Vagina (tissue), 2 donors: ENCODE results near the gene ELOVL6. TPM values are rescaled to one million over a fixed set of nuclear protein-coding genes. Genes with fewer than 3 reads are reported as not detected.

Experiments used
- DNase-seq, 2 donors: peaks; one replicate each; pipeline ENCODE4 v3.0.0-alpha.2; 2017; ENCODE audit errors: extremely low spot score in 2 of 2
- H3K27ac ChIP-seq: fragments of 200-600 bp; sonication (generic); one replicate; pipeline ENCODE4 v1.5.1; 2019
- H3K27me3 ChIP-seq: fragments of 200-600 bp; sonication (generic); one replicate; pipeline ENCODE4 v1.5.1; 2019
- H3K36me3 ChIP-seq, 2 donors: fragments of 200-600 bp; sonication (generic); one replicate each; pipeline ENCODE4 v1.5.1; 2017 to 2019
- H3K4me1 ChIP-seq: fragments of 200-600 bp; sonication (generic); one replicate; pipeline ENCODE4 v1.5.1; 2019
- H3K4me3 ChIP-seq, 2 donors: fragments of 200-600 bp; sonication (generic); 1 replicate in 1 of 2; 2 replicates in 1 of 2; pipeline ENCODE4 v1.5.1; 2016 to 2019
- H3K9me3 ChIP-seq: fragments of 200-600 bp; sonication (generic); one replicate; pipeline ENCODE4 v1.5.1; 2019
- POLR2A ChIP-seq, 2 donors: fragments of 450-650 bp; IDR thresholded peaks; one replicate each; pipeline ENCODE4 v1.6.1; 2017; ENCODE audit warnings: antibody characterized with exemption in 2 of 2, mild to moderate bottlenecking in 2 of 2, moderate library complexity in 2 of 2
- POLR2AphosphoS5 ChIP-seq, 2 donors: sonication (generic); formaldehyde crosslinking; IDR thresholded peaks; one replicate each; pipeline ENCODE4 v1.9.0; 2017; ENCODE audit warnings: antibody characterized with exemption in 2 of 2, mild to moderate bottlenecking in 2 of 2, low read depth in 1 of 2; ENCODE audit not compliant: insufficient read depth in 1 of 2
- intact Hi-C: fragments of 100-400 bp; cut with DNase I; formaldehyde crosslinking; loops from one replicate; pipeline ENCODE4 v1.15.1; 2023
- total RNA-seq: library from RNA; depleted of rRNA; stranded (reverse); fragments of >200 nt; gene quantifications from one replicate; pipeline ENCODE4 v1.2.3, GENCODE V29; 2016
- TF ChIP-seq, protein P1 (sequence below), 3 experiments: fragments of 450-650 bp in 2 of 3; fragments of 200-600 bp in 1 of 3; sonication (generic) in 1 of 3; IDR thresholded peaks; one replicate each; pipeline ENCODE4 v1.5.1; 2017 to 2019; ENCODE audit warnings: antibody characterized with exemption in 3 of 3, mild to moderate bottlenecking in 2 of 3, moderate library complexity in 2 of 3

Gene ELOVL6
- total RNA-seq, 1 donor from 2014 or later: 9.1 TPM

DNA sequence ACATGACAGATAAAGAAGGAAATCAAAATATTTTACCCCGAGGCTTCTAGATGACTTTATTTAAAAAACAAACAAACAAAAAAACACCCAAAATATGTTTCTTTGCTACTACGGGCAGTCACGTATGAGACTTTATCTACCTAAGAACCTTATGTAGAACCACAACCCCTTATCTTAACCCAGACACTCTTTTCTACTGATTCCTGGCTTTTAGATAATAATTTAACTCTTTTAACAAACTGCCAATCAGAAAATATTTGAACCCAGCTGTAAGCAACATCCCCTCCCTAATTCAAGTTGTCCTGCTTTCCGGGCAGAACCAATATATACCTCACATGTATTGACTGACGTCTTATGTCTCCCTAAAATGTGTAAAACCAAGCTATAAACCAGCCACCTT lies 15.4 kb downstream of the ELOVL6 start:
- intact Hi-C loops: no loop called here
- no peak for DNase-seq
- TF ChIP-seq POLR2A (IDR thresholded peaks at IDR 0.05): no peak
- TF ChIP-seq, protein P1, sequence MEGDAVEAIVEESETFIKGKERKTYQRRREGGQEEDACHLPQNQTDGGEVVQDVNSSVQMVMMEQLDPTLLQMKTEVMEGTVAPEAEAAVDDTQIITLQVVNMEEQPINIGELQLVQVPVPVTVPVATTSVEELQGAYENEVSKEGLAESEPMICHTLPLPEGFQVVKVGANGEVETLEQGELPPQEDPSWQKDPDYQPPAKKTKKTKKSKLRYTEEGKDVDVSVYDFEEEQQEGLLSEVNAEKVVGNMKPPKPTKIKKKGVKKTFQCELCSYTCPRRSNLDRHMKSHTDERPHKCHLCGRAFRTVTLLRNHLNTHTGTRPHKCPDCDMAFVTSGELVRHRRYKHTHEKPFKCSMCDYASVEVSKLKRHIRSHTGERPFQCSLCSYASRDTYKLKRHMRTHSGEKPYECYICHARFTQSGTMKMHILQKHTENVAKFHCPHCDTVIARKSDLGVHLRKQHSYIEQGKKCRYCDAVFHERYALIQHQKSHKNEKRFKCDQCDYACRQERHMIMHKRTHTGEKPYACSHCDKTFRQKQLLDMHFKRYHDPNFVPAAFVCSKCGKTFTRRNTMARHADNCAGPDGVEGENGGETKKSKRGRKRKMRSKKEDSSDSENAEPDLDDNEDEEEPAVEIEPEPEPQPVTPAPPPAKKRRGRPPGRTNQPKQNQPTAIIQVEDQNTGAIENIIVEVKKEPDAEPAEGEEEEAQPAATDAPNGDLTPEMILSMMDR (IDR thresholded peaks at IDR 0.05): no peak
- TF ChIP-seq POLR2AphosphoS5 (IDR thresholded peaks at IDR 0.05; ENCODE audit: insufficient read depth in 1 of 2, low read depth in 1 of 2): no peak
- Histone ChIP-seq H3K4me3 (no peak overlapping the region), H3K36me3 (no peaks in the 10 kb centered on the region), H3K27me3 (no peaks in the 10 kb centered on the region), H3K27ac (no peak overlapping the region), H3K9me3 (no peaks in the 10 kb centered on the region), H3K4me1 (no peaks in the 10 kb centered on the region)

DNA sequence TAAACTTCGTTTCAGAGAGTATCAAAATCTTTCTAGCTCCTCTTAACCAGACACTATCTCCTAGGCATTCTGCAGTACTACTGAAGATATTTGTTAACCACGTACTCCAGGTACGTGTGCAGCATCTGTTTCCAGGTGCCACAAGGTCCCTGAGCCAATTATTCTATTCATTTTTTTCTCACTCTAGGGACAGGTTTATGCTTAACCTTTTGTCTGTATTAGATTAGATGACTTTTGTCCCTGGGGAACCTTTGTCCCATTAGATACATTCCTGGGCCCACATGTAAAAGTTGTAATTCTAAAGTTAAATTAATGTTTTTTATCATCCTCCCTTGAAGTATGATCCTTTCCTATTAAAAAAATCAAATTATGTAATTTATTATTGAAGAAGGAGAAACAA lies 16.5 kb downstream of the ELOVL6 start:
- no peaks in the 10 kb centered on the region for H3K36me3 ChIP-seq
- H3K4me3 ChIP-seq: no peak overlapping the region
- intact Hi-C loops: no loop called here
- H3K4me1 ChIP-seq: no peaks in the 10 kb centered on the region
- no peaks in the 10 kb centered on the region for H3K9me3 ChIP-seq
- DNase-seq: no peak
- TF ChIP-seq POLR2A (IDR thresholded peaks at IDR 0.05): no peak
- TF ChIP-seq, protein P1 (IDR thresholded peaks at IDR 0.05): no peak
- no peak overlapping the region for H3K27ac ChIP-seq
- H3K27me3 ChIP-seq: no peaks in the 10 kb centered on the region

DNA sequence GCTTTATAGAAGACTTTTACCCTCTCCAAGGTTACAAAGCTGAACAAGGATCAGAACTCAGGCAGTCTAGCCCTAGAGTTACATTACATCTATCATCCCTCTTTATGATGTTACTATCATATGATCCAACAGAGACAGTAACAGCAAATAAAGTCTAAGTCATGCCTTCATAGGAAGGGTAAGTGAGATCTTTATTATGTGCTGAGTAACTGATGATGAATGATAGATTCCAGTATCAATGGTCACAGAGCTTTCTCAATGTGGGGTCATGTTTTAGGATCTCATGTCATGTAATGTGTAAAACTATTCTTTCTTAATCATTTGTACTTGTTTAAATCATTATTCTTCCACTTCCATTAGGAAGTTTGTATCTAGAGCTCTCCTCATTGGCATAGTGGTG lies 22.8 kb downstream of the ELOVL6 start:
- Histone ChIP-seq H3K9me3 (no peaks in the 10 kb centered on the region), H3K4me3 (no peak overlapping the region), H3K27ac (no peak overlapping the region), H3K36me3 (no peaks in the 10 kb centered on the region), H3K4me1 (no peaks in the 10 kb centered on the region), H3K27me3 (no peaks in the 10 kb centered on the region)
- DNase-seq: no peak
- TF ChIP-seq, protein P1 (IDR thresholded peaks at IDR 0.05): no peak
- TF ChIP-seq POLR2AphosphoS5 (IDR thresholded peaks at IDR 0.05; ENCODE audit: insufficient read depth in 1 of 2, low read depth in 1 of 2): no peak
- no peak for TF ChIP-seq POLR2A (IDR thresholded peaks at IDR 0.05)
- intact Hi-C loops: no loop called here

DNA sequence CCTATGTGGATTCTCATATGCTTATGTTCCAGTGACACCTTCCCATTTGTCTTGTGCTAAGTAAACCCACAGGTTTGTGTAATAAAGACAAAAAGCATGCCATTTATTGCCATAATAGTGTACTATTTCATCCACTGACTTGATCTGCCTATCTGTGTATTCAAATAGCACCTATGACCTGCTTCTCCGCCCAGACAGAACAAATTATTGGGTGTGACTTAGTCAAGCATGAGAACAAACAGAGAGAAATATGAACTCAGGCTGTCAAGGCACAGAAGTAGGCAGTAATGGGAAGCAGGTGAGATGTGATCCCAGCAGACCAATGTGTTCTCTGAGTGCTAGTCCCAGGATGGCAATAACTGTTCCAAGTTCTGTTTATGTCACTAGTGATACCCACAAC lies 25.4 kb downstream of the ELOVL6 start:
- TF ChIP-seq POLR2A (IDR thresholded peaks at IDR 0.05): no peak
- TF ChIP-seq POLR2AphosphoS5 (IDR thresholded peaks at IDR 0.05; ENCODE audit: insufficient read depth in 1 of 2, low read depth in 1 of 2): no peak
- TF ChIP-seq, protein P1 (IDR thresholded peaks at IDR 0.05): no peak

DNA sequence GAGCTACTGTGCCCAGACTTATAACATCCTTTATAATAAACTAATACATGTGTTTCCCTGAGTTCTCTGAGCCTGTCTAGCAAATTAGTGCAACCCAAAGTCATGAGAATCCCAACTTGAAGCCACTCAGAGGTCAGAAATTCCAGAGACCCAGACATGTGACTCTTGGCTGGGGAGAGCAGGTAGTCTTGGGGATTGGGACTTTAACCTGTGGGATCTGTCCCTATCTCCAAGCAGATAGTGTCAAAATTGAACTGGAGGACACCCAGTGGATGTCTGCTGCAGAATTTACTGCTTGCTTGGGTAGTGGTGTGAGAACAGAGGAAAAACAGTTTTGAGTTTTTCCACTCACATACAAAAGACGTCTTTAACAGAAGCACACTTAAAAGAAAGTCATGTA lies 26.4 kb downstream of the ELOVL6 start:
- TF ChIP-seq POLR2A (IDR thresholded peaks at IDR 0.05): no peak
- TF ChIP-seq, protein P1 (IDR thresholded peaks at IDR 0.05): no peak
- TF ChIP-seq POLR2AphosphoS5 (IDR thresholded peaks at IDR 0.05; ENCODE audit: insufficient read depth in 1 of 2, low read depth in 1 of 2): no peak
- Histone ChIP-seq H3K9me3 (no peaks in the 10 kb centered on the region), H3K4me3 (no peak overlapping the region), H3K4me1 (no peaks in the 10 kb centered on the region), H3K36me3 (no peaks in the 10 kb centered on the region), H3K27me3 (no peaks in the 10 kb centered on the region), H3K27ac (no peak overlapping the region)
- intact Hi-C loops: no loop called here
- DNase-seq: no peak

More for the DNA sequence above, 25.4 kb downstream of the ELOVL6 start:
- intact Hi-C loops: no loop called here
- Histone ChIP-seq H3K4me1 (no peaks in the 10 kb centered on the region), H3K4me3 (no peak overlapping the region), H3K36me3 (no peaks in the 10 kb centered on the region), H3K27ac (no peak overlapping the region), H3K27me3 (no peaks in the 10 kb centered on the region), H3K9me3 (no peaks in the 10 kb centered on the region)
- DNase-seq: no peak
